Calu3 (cell line): ENCODE measurements around the gene TRIM41. TPM values are rescaled to one million over a fixed set of nuclear protein-coding genes. Genes with fewer than 3 reads are reported as not detected.

Experiments
- BruUV-seq: library from RNA; stranded (reverse); fragments of 400-500 nt; replicated peaks from 2 replicates; lab custom pipeline; 2021; lab: Mats Ljungman, UMichigan
- CTCF ChIA-PET: fragments of 300-600 bp; sonication (Branson Sonifier 250); formaldehyde crosslinking; loops from one replicate; lab custom pipeline; 2022; ENCODE audit warnings: antibody characterized with exemption; lab: Charles Lee
- DNase-seq: peaks from one replicate; pipeline ENCODE4 v3.0.0; 2022
- H3K27ac Mint-ChIP-seq: one replicate; pipeline ENCODE4 v1.8.0; 2022; ENCODE audit warnings: mixed read lengths; ENCODE audit not compliant: unreplicated experiment
- H3K27me3 Mint-ChIP-seq: one replicate; pipeline ENCODE4 v1.8.0; 2022; ENCODE audit warnings: mixed read lengths; ENCODE audit not compliant: unreplicated experiment
- H3K36me3 Mint-ChIP-seq: one replicate; pipeline ENCODE4 v1.8.0; 2022; ENCODE audit warnings: mild to moderate bottlenecking, moderate library complexity, mixed read lengths; ENCODE audit not compliant: insufficient read depth, unreplicated experiment
- H3K4me1 Mint-ChIP-seq: one replicate; pipeline ENCODE4 v1.8.0; 2022; ENCODE audit warnings: mild to moderate bottlenecking, low read depth, mixed read lengths; ENCODE audit not compliant: unreplicated experiment
- H3K4me3 Mint-ChIP-seq: one replicate; pipeline ENCODE4 v1.8.0; 2022; ENCODE audit warnings: mild to moderate bottlenecking, low read depth, moderate library complexity, mixed read lengths; ENCODE audit not compliant: unreplicated experiment
- H3K9me3 Mint-ChIP-seq: one replicate; pipeline ENCODE4 v1.8.0; 2022; ENCODE audit warnings: low read depth, mixed read lengths; ENCODE audit not compliant: unreplicated experiment
- intact Hi-C: fragments of 100-400 bp; cut with micrococcal nuclease; formaldehyde crosslinking; loops from one replicate; pipeline ENCODE4 v1.10.0; 2022; ENCODE audit not compliant: unreplicated experiment
- total RNA-seq: library from RNA; stranded (reverse); gene quantifications from 2 replicates; pipeline ENCODE4 v1.2.3, GENCODE V29; 2022
- TF ChIP-seq, protein P1 (sequence below): fragments of 200-600 bp; IDR thresholded peaks from one replicate; pipeline ENCODE4 v1.8.0; 2022; ENCODE audit warnings: antibody characterized with exemption; ENCODE audit not compliant: unreplicated experiment

TRIM41 gene
- total RNA-seq, 1 experiment from 2014 or later = 33.5 TPM

DNA sequence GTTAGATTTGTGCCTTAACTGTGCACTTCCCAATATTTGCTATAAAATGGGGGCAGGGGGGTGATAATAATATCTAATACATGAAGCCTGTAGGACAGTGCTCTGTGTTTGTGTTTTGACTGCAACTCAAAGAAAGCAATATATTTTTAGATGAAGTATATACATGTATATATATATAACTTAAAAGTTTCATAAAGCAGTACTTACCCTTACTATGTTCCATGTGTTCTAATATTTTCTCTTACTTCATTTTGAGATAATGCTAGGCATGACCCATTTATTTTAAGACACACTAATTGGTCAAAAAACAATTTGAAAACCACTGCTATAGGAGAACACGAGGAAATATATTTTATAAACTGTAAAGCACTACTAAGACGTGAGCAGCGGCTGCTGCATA is 35.5 kb downstream of the TRIM41 start:
- BruUV-seq = no TSS peak
- H3K4me1 Mint-ChIP-seq = peaks cover 43% of the 10 kb centered on the region
- intact Hi-C loops = no loop called here

DNA sequence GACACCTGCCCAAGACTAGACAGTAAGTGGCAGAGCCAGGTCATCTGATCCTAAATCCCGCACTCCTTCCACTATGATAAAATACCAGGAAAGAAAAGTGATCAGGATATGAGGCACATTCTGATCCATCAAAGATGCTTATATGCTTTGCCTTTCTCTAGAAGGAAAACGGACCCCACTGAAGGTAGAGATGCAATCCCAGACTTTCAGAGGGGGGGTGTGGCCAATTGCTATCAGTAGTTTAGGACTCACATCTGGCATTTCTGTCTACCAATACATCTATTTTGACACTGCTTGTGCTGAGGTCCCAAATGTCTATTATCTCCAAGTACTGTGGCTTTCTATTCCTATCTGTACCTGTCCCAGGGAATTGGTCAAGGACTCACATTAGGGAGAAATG is 36.2 kb downstream of the TRIM41 start:
- no peaks in the 10 kb centered on the region for H3K9me3 Mint-ChIP-seq
- intact Hi-C loops = no loop called here
- TF ChIP-seq, protein P1, sequence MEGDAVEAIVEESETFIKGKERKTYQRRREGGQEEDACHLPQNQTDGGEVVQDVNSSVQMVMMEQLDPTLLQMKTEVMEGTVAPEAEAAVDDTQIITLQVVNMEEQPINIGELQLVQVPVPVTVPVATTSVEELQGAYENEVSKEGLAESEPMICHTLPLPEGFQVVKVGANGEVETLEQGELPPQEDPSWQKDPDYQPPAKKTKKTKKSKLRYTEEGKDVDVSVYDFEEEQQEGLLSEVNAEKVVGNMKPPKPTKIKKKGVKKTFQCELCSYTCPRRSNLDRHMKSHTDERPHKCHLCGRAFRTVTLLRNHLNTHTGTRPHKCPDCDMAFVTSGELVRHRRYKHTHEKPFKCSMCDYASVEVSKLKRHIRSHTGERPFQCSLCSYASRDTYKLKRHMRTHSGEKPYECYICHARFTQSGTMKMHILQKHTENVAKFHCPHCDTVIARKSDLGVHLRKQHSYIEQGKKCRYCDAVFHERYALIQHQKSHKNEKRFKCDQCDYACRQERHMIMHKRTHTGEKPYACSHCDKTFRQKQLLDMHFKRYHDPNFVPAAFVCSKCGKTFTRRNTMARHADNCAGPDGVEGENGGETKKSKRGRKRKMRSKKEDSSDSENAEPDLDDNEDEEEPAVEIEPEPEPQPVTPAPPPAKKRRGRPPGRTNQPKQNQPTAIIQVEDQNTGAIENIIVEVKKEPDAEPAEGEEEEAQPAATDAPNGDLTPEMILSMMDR = no peak
- DNase-seq = no peak
- BruUV-seq = no TSS peak
- CTCF ChIA-PET = interaction anchor here (1.1 kb wide), 1 partner anchor 8 kb away, joined by 3 read pairs; no protein-coding TSS in a partner anchor
- H3K27me3 Mint-ChIP-seq = no peaks in the 10 kb centered on the region
- H3K27ac Mint-ChIP-seq = peak overlapping the region; percentile 81
- peaks cover 38% of the 10 kb centered on the region for H3K4me1 Mint-ChIP-seq
- peaks cover 54% of the 10 kb centered on the region for H3K36me3 Mint-ChIP-seq
- H3K4me3 Mint-ChIP-seq = peak overlapping the region; percentile 89

More for the DNA sequence above, 35.5 kb downstream of the TRIM41 start:
- Mint-ChIP-seq H3K27me3 (no peaks in the 10 kb centered on the region), H3K4me3 (peak overlapping the region; percentile 89), H3K27ac (no peak overlapping the region), H3K36me3 (peaks cover 59% of the 10 kb centered on the region), H3K9me3 (no peaks in the 10 kb centered on the region)
- TF ChIP-seq, protein P1 = no peak
- CTCF ChIA-PET = no interaction called here
- no peak for DNase-seq

DNA sequence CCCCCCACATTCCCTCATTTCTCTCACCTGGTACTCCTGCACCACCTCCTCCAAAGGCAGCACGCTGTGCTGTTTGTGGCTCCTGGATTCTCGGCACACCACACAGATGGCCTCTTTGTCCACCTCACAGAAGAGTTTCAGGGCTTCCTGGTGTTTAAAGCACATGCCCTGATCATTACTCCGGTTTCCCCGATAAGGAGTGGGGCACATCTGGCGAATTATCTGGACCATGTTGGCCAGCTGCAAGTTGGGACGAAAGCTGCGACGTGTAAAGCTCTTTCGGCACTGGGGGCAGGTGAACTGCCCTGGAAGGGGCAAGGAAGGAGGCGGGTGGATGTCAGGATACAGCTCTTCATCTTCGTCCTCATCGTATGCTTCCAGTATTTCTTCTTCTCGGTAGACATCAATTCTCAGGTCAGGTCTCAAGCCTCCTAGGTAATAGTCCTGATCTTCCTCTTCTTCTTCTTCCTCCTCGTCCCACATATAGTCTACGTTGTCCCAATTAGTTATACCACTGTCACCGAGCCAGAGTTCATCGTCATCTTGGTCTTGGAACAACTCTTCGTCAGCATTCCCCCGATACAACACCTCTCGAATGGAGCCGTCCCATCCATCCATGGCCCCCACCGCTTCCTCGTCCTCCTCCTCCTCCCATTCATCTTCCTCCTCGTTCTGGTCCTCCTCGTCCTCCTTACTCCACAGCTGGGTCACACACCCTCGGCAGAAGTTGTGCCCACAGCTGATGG is 37.1 kb downstream of the TRIM41 start:
- CTCF ChIA-PET = interaction anchor here (0.6 to 1.1 kb wide), 4 partner anchors 9 to 36 kb away, joined by 3 to 4 read pairs (median 3); no protein-coding TSS in a partner anchor
- TF ChIP-seq, protein P1 = no peak
- H3K27me3 Mint-ChIP-seq = no peaks in the 10 kb centered on the region
- peak overlapping the region; percentile 81 for H3K27ac Mint-ChIP-seq
- H3K4me1 Mint-ChIP-seq = peaks cover 30% of the 10 kb centered on the region
- intact Hi-C loops = loop anchor here (5.0 kb wide), 1 partner anchor 78 kb away; no protein-coding TSS in a partner anchor
- DNase-seq = no peak
- TSS peak; percentile 17 for BruUV-seq
- no peaks in the 10 kb centered on the region for H3K9me3 Mint-ChIP-seq
- peak overlapping the region; percentile 89 for H3K4me3 Mint-ChIP-seq
- H3K36me3 Mint-ChIP-seq = peaks cover 53% of the 10 kb centered on the region

- CTCF ChIA-PET = interaction anchor here (0.7 to 1.0 kb wide), 3 partner anchors 13 to 794 kb away, joined by 3 to 9 read pairs (median 4); no protein-coding TSS in a partner anchor
- H3K9me3 Mint-ChIP-seq = no peaks in the 10 kb centered on the region
- DNase-seq = peak; percentile 91
- peaks cover 28% of the 10 kb centered on the region for H3K4me1 Mint-ChIP-seq
- TF ChIP-seq, protein P1 = no peak
- peak within 1 kb of the TSS; percentile 81 for H3K27ac Mint-ChIP-seq
- no TSS peak for BruUV-seq
- intact Hi-C loops = loop anchor here (5.0 kb wide), 1 partner anchor 79 kb away; no protein-coding TSS in a partner anchor
- H3K27me3 Mint-ChIP-seq = no peaks in the 10 kb centered on the region
- peak within 1 kb of the TSS; percentile 89 for H3K4me3 Mint-ChIP-seq
- peaks cover 48% of the 10 kb centered on the region for H3K36me3 Mint-ChIP-seq
These were observed 37.7 kb downstream of the TRIM41 start, which contains the start of gene TRIM52 for GRCh38 chr5:181260720-181261319. TRIM52 (minus strand) TSS chr5:181261143; CDS start chr5:181260813, 330 bp downstream.
